ENCODE data around the gene TMEM135. TPM values are rescaled to one million over a fixed set of nuclear protein-coding genes. Genes with fewer than 3 reads are reported as not detected.
A peak's percentile ranks its signal among the peaks of the same experiment; 100 is the strongest.
"Not testable (repeated sequence)": the region's sequence is repeated elsewhere in the genome, so short reads cannot be mapped to it uniquely, and the experiment has no call there.

TMEM135 gene
- 10 to 100 TPM; 34.4 to 49.4 (median 40.5) TPM for polyA plus RNA-seq (ENCODE audit: insufficient read length in 3 of 3)

DNA sequence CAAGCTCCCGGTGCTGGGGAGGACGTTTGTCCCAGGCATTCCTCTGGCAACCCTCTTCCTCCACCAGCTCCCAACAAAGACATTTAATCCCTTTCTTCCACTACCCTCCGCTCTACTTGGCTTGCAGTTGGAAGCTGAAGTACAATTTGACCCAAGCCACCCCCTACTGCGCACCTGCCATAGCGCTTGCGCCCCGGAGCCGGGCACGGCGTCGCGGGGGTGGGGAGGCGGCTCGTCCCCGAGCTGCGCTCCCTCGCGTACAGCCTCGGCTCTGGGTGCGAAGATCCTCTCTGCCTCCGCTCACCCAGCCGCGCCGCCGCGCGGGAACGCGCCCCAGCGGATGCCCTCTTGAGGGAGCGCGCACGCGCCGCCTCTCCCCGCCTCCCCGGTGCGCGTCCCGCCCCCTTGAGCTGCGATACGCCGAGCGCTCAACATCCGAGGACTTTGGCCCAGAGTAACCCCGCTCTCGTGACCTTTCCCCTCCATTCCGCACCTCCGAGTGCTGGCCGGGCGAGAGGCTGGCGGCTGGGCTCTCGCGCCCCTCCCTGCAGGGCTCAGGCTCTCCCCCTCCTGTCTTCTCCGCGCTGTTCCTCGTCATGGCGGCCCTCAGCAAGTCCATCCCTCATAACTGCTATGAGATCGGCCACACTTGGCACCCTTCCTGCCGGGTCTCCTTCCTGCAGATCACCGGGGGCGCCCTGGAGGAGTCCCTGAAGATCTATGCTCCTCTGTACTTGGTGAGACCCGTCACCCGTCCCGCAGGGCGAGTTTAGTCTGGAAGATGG lies at the start of gene TMEM135:
TMEM135 (plus strand) TSS at position 485 of the 785 bp plus-strand sequence; CDS start at position 597, 112 bp downstream.
- DNase-seq (ENCODE audit: low read depth in 3 of 3, low spot score in 2 of 3), result peak; percentile 75 to 87 (median 80)

DNA sequence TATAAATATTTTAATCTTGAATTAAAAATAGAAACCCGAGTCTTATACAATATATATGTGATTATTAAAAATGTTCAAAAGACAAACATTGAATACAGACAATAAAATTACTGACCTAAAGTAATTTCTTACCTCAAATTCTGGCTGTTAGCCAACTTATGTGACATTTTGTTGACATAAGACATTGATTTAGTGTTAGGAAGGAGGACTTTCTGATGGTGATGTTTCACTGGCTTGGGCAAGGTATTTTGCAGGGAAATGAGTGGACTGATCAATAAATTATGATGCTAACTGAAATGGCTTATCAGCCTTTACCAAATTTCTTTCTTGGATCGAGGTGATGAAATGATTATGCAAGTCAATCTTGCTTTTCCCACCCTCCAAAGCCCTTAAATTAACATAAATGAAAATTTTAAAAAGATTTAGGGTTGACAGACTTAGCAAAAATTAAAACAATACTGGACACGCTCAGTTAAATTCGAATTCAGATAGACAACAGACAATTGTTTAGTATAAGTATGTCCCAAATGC lies 49.3 kb upstream of the TMEM135 start:
- no peak for DNase-seq (ENCODE audit: low read depth in 3 of 3, low spot score in 2 of 3)

DNA sequence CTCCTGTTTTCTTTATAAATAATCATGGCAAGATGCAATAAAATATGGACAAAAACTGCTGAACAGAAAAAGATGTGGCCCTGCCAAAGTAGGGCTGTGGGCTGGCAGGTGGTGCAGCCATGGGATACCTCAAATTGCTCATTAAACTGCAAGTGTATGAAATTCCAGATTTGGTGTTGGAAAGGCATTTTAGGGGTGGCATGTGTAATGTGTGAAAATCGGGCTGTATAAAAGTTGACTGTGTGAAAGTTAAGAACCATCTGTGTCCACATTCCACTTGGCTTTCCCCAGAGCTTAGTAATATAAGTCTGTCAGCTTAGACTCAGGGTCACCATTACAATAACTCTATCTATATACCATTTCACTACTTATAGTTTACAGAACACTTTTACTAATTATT lies 47.7 kb upstream of the TMEM135 start:
- no peak for DNase-seq (ENCODE audit: low read depth in 3 of 3, low spot score in 2 of 3)

DNA sequence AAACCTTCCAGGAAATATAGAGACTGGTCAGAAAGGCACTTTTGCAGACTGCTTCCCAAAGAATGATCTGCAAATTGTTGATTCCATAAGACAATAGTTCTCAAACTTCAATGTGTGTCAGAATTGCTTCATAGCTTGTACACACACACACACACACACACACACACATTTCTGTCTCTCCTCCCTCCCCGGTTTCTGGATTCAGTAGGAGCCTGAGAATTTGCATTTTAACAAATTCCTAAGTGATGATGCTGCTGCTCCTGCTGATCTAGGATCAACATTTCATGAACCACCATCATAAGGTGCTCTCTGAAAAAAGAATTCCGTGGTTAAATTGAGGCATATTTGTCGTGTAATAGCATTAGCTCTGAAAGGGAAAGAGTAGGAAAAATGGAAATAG lies 47.2 kb upstream of the TMEM135 start:
- DNase-seq (ENCODE audit: low read depth in 3 of 3, low spot score in 2 of 3), result no peak

DNA sequence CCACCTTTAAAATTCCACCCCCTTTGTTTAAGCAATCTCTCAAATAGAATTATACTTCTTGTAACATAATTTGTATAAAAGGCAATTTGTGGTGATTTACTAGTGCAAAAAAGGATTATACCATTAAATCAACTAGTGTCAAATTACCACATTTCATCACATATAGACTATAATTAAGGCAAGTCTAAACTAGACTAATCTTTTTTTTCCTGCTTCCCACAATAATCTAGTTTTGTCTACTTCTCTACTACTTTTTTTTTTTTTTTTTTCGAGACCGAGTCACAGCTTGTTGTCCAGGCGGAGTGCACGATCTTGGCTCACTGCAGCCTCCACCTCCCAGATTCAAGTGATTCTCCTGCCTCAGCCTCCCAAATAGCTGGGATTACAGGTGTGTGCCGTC lies 46.4 kb upstream of the TMEM135 start:
- DNase-seq (ENCODE audit: low read depth in 3 of 3, low spot score in 2 of 3), result no peak

DNA sequence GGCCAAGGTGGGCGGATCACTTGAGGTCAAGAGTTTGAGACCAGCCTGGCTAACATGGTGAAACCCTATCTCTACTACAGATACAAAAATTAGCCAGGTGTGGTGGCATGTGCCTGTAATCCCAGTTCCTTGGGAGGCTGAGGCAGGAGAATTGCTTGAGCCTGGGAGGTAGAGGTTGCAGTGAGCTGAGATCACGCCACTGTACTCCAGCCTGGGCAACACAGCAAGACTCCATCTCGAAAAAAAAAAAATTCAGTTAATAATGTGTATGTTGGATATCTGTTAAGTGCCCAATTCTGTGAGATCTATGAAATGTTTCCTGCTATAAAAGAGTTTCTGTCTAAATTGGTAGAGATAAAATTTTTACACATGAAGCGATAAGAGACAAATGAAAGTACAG lies 45.4 kb upstream of the TMEM135 start:
- DNase-seq (ENCODE audit: low read depth in 3 of 3, low spot score in 2 of 3), result not testable (repeated sequence)

DNA sequence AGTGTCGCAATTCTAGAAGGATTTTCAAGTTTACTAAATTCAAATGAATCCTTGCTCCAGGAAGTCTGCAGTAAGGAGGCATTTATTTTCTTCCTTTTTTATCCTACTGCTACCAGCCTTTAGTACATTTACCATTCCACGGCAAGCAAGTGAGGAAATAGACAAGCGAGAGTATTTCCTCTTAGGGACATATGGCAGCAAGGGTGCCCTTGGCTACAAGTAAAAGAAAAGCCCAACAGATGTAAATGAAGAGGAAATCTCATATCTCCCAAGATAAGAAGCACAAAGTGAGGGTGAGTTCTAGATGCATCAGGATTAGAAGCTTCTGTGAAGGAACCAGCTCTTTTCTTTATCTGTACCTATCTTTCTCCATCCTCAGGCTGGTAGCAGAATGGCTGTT lies 44.7 kb upstream of the TMEM135 start:
- no peak for DNase-seq (ENCODE audit: low read depth in 3 of 3, low spot score in 2 of 3)

DNA sequence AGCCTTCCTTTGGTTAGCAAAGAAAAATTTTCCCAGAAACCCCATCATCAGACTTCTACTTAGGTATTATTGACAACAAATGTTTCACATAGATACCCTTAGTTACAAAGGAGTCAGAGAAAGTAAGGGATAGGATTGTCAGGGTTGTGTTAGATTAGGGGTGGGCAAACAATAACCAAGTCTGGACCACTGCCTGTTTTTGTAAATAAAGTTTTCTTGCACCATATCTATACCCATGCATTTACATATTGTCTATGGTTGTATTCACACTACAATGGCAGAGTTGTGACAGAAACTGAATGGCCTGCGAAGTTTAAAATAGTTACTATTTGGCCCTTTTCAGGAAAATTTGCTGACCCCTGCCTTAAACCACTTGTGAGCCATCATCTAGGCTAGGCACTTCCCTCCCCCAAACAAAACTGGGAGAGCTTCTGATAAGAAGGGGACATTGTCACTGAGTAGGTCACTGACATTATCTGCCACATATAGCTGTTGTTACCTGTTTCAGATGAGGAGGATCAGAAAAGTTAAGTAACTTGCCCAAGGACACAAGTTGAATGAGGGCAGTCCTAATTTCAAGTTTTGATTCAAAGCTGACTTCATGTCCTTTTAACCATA lies 40.7 kb upstream of the TMEM135 start:
- no peak for DNase-seq (ENCODE audit: low read depth in 3 of 3, low spot score in 2 of 3)

DNA sequence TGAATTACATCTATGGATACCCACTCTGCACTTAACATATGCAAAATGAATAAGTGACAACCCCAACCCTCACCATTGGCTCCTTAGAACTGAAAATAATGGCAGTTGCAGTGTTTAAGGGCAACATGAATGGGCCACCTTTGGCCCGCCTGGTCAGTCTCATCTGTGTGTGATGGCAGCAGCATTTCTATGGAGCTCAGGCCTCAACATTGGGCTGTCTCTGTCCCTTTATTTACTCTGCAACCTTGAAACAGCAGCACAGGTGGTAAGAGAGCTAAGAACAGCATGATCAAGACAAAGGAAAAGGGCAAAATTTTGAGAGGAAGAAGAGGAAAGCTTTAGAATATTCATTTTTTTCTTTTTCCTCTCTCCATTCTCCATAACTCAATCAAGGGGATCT lies 38.3 kb upstream of the TMEM135 start:
- DNase-seq (ENCODE audit: low read depth in 3 of 3, low spot score in 2 of 3), result no peak

DNA sequence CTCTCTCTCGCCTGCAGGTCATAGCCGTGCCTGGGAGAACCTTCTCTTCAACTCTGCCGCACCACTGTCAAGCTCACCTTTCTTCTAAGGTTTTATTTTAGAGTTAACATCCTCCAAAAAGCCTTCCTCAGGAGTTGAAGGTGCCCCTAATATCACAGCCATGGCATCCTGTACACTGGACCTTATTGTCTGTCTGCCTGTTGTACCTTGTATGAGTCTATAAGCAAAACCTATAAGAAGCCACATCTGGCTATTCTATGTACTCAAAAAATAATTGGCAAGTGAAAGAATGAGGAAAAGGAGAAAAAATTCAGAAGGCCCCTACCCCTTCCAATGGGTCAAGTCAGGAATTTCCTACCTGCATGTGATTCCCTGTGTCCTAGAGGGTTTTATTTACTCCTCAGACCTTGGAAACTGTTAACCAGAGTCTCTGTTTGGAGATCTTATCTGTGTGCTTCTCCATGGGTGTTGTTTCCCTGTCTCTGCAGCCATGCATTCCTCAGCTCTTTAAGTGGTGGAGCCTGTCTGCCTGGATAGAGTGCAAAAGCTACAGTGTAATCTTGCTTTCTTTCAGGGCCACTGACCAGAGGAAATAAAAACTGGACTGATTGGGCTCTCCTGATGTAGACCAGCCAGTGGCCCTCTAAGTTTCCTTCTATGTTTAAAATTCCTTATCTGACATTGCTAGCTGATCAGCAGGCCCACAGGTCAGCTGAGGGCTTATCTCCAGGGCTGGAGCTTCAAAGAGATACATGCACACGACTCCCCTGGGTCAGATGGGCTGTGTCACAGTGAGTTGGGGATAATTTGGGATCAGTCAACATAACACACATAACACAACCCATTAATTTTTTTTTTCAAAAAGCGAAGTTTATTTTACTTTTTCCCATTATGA lies 37.6 kb upstream of the TMEM135 start:
- DNase-seq (ENCODE audit: low read depth in 3 of 3, low spot score in 2 of 3), result no peak

DNA sequence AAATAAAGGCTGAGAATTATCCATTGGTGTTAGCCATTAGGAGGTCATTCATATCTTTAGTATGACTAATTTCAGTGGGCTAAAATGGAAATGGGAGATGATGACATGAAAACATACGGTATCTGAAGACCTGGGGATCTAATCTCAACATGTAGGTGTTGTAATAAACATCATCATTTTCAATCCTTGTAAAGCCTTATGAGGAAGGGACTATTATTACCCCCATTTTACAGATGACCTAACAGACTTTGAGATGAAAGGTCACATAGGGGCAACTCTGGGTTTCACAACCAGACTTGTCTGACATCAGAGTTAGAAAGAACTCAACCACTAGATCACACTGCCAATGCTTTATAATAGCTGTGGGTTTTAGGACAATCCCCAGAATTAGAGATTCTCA lies 34.8 kb upstream of the TMEM135 start:
- DNase-seq (ENCODE audit: low read depth in 3 of 3, low spot score in 2 of 3), result no peak

DNA sequence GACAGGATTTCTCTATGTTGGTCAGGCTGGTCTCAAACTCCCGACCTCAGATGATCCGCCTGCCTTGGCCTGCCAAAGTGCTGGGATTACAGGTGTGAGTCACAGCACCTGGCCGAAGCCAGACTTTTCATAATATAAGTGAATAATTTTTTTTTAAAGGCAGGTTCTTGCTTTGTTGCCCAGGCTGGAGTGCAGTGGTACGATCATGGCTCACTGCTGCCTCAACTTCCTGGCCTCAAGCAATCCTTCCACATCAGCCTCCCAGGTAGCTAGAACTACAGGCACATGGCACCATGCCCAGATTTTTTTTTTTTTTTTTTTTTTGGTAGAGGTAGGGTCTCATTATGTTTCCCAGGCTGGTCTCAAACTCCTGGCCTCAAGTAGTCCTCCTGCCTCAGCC lies 33.5 kb upstream of the TMEM135 start:
- not testable (repeated sequence) for DNase-seq (ENCODE audit: low read depth in 3 of 3, low spot score in 2 of 3)

DNA sequence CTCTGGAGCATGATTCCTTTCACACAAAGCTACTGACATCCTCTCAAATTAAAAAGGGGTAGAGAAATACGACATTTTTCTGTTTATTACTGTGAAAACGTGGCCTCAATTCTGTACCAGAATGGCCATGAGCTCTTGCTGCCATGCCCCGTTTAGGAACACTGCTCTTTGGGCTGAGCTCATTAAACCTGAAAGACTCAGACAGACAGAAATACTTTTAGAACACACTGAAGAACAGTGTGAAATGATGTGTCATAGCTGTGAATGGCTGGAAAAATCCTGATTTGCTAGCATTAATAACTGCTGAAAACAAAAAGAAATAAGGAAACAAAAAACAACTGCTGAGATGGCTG lies 32.2 kb upstream of the TMEM135 start:
- no peak for DNase-seq (ENCODE audit: low read depth in 3 of 3, low spot score in 2 of 3)

DNA sequence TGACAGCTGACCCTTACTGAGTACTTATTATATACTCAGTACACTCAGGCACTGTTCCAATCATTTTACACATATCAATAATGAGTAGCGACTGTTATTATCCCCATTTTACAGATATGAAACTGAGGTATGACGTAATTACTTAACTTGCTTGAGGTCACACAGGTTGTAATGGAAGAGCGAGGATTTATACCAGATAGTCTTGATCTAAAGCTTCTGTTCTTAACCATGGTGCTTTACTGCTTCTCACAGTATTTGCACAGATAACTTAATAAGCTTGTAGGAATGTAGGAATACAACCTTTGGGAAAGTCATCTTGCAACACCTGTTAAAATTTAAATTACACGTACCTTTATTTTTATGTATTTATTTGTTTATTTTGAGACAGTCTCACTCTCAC lies 31.7 kb upstream of the TMEM135 start:
- DNase-seq (ENCODE audit: low read depth in 3 of 3, low spot score in 2 of 3), result no peak

DNA sequence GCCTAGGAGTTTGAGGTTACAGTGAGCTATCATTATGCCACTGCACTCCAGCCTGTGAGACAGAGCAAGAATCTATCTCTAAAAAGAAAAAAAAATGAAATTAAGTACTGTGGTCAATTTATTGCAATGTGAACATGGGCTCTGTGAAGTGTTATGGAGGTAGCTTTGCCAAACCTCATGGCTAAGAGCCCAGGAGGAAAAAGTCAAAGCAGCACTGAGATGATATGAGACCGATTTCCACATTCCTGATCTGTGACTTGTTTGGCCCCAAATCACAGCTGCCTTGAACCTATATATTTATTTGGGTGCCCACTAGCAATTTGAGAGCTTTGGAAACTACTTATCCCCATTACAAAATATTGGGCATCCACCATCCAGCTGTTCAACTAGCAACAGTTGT lies 29.8 kb upstream of the TMEM135 start:
- DNase-seq (ENCODE audit: low read depth in 3 of 3, low spot score in 2 of 3), result no peak

DNA sequence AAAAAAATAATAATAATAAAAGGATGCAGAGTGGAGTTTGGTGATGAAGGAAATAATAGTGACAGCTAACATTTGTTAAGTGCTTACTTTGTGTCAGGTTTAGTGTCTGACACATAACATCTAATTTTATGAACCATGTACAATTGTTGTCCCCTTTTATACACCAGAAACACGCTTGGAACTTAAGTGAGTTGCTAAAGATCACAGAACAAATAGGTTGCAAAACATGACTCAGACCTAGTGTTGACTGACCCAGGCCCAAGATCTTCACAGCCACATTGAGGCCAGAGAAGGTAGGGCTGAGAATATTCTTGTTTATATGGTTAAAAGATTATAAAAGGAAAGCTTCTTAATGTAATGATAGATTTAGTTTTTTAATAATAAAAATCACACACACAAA lies 25.6 kb upstream of the TMEM135 start:
- no peak for DNase-seq (ENCODE audit: low read depth in 3 of 3, low spot score in 2 of 3)

DNA sequence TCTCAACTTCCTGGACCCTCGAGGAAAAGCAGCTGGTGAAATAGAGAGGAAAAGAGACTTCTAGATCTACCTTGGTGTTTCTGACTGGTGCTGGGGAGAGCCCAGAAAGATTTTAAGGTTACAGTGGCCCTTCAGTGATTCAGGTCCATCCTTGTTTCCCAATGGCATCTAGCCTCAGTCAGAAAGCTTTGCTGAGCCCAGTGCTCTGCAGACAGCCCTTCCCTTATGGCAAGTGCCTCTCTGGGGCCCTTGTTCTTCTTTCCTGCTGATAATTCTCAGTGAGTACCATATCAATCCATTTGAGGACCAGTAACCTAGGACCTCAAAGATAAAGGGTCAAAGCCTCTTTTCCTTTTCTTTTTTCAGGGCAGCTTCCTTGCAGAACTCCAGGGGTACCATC lies 25.1 kb upstream of the TMEM135 start:
- DNase-seq (ENCODE audit: low read depth in 3 of 3, low spot score in 2 of 3), result no peak

DNA sequence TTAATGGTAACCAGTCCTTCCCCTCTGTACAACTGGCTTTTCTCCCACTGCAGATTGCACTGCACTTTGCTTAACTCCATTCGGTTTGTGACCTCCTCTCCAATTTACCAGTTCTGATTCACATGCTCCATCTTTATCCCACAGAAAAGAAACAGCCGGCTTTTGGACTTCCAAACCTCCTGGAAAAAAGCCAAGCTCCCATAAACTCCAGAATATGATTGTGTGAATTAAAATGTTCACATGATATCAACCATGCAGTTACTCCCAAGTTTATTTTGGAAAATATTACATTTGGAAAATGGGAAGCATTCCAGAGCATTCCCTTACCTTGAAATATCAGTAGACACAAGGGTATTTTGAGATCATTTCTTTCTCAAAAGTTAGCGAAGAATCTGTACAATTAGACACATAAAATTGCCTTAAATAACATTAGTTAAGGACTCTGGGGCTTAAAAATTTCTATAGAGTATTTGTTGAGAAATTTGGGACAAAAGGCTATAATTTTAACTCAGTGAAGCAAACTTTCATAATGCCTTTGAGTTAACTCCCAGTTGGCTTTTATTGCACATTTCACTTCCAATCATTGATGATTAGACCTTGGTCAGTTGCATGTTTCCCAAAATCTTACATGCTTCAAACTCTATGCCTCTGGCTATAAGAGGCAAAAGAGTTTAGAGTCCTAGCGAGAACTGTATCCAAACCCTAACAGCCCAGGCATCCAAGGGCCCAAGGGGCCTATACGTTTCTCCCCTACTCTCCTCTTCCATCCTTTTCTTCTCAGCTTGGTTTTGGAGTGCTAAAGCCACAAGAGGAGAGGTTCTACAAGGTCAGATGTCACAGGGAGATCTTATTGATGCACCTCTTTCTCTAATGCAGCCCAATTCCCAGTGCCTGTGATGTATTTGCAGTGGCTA lies 23.6 kb upstream of the TMEM135 start:
- no peak for DNase-seq (ENCODE audit: low read depth in 3 of 3, low spot score in 2 of 3)

DNA sequence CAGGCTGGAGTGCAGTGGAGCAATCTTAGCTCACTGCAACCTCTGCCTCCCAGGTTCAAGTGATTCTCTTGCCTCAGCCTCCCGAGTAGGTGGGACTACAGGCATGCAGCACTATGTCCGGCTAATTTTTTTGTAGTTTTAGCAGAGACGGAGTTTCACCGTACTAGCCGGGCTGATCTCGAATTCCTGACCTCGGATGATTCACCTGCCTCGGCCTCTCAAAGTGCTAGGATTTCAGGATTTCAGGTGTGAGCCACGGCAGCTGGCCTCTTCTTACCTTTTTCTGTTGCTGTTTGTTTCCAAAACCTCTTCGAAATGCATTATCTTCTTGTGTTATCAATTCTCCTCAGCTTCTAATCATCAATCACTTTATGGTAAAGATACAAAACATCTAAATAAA lies 22.1 kb upstream of the TMEM135 start:
- no peak for DNase-seq (ENCODE audit: low read depth in 3 of 3, low spot score in 2 of 3)

DNA sequence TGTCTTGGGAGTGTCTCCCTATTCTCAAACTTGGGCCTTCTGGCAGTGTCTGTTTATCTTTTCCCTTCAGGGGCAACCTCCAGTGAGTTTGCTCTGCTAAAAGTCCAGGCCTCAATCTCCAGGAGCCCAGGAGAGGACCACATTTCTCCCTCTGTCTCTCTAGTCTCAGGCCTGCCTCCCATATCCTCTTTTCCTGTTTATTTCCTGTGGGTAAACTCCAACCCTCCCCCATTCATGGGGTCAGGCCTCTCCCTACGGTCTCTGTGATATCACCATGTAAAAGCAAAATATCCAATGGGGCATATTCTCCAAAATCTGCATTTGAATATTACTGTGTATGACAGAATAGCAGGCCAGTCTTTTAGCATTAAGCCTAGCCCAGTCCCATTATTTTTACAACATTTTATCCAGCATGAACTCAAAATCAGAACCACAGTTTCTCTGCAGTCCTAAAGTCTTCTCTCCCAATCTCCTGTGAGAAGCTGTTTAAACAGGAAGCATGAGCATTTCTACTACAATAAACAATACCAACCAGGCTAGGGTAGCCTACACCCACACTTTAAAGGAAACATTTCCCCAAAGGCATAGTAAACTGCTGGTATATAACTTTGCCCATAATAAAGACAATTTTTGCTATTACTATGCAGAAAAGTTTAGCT lies 18.0 kb upstream of the TMEM135 start:
- DNase-seq (ENCODE audit: low read depth in 3 of 3, low spot score in 2 of 3), result no peak
